RWPE2 (cell line): ENCODE results near the gene ADA.

Source experiments
- ATAC-seq: fragments of 200-7000 bp; cut with Tn5 transposase; 3 replicates; pipeline ENCODE4 v1.9.1; 2021; ENCODE audit warnings: low read depth
- DNase-seq: peaks from one replicate; pipeline ENCODE4 v3.0.0-alpha.2; 2020; ENCODE audit warnings: low spot score
- H3K27ac ChIP-seq: fragments of 450-650 bp; 2 replicates; pipeline ENCODE4 v1.5.1; 2017; ENCODE audit warnings: mild to moderate bottlenecking; ENCODE audit not compliant: poor library complexity, severe bottlenecking
- H3K27me3 ChIP-seq: fragments of 250-450 bp; sonication (Bioruptor Pico); 2 replicates; pipeline ENCODE4 v1.5.1; 2021; ENCODE audit warnings: mild to moderate bottlenecking, moderate library complexity; ENCODE audit not compliant: insufficient read depth, poor library complexity, severe bottlenecking
- H3K36me3 ChIP-seq: fragments of 250-450 bp; sonication (Bioruptor Pico); 2 replicates; pipeline ENCODE4 v1.5.1; 2020; ENCODE audit warnings: low read depth, mild to moderate bottlenecking, moderate library complexity
- H3K4me1 ChIP-seq: fragments of 250-450 bp; sonication (Bioruptor Pico); 2 replicates; pipeline ENCODE4 v1.5.1; 2021; ENCODE audit warnings: mild to moderate bottlenecking, moderate library complexity; ENCODE audit not compliant: insufficient read depth, poor library complexity, severe bottlenecking
- H3K4me3 ChIP-seq: fragments of 250-450 bp; sonication (Bioruptor Pico); 2 replicates; pipeline ENCODE4 v1.5.1; 2021; ENCODE audit warnings: mild to moderate bottlenecking, moderate library complexity; ENCODE audit not compliant: severe bottlenecking
- H3K9me3 ChIP-seq: fragments of 250-450 bp; sonication (Bioruptor Pico); 2 replicates; pipeline ENCODE4 v1.5.1; 2021; ENCODE audit warnings: mild to moderate bottlenecking, moderate library complexity; ENCODE audit not compliant: severe bottlenecking
- TF ChIP-seq, protein P1 (sequence below): fragments of 450-650 bp; IDR thresholded peaks from one replicate; pipeline ENCODE4 v1.5.1; 2017; ENCODE audit warnings: mild to moderate bottlenecking, moderate library complexity; ENCODE audit not compliant: poor library complexity, severe bottlenecking

Gene ADA

DNA sequence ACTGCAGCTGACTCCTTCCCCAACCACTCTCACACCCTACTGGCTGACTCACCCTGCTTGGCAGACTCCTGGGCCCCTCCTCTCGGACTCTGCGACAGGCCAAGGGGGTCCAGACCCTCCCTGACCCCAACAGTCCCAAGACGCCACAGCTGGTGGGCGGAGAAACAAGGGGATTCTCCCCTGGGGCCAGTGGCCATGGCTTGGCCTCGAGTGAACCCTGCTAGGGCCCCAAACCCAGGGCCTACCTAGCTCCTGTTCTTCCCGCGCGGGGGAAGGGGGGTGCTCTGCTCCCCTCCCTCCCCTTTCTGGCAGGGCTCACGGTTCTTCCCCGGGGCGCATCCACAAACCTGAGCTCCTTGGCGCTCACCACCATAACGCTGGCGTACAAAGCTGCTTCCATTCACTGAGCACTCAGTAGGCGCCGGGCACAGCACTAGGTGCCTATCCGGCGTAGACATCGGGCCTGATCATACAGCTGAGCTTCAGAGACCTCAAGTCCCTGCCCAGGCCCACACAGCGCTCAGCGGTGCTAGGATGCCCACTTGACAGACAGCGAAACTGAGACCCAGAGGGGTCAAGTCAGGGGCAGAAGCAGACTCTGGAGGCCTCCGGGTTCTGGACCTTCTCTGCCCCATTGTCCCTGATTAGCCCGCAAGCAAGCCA is 597 bp downstream of the ADA start:
- TF ChIP-seq, protein P1, sequence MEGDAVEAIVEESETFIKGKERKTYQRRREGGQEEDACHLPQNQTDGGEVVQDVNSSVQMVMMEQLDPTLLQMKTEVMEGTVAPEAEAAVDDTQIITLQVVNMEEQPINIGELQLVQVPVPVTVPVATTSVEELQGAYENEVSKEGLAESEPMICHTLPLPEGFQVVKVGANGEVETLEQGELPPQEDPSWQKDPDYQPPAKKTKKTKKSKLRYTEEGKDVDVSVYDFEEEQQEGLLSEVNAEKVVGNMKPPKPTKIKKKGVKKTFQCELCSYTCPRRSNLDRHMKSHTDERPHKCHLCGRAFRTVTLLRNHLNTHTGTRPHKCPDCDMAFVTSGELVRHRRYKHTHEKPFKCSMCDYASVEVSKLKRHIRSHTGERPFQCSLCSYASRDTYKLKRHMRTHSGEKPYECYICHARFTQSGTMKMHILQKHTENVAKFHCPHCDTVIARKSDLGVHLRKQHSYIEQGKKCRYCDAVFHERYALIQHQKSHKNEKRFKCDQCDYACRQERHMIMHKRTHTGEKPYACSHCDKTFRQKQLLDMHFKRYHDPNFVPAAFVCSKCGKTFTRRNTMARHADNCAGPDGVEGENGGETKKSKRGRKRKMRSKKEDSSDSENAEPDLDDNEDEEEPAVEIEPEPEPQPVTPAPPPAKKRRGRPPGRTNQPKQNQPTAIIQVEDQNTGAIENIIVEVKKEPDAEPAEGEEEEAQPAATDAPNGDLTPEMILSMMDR = no peak
- no peaks in the 10 kb centered on the region for H3K27me3 ChIP-seq
- ATAC-seq (peak; percentile 5; the same call in 1 of the 3 replicates), DNase-seq (peak; percentile 84)
- H3K9me3 ChIP-seq = no peaks in the 10 kb centered on the region
- peaks cover 6% of the 10 kb centered on the region for H3K4me1 ChIP-seq
- H3K27ac ChIP-seq = peak overlapping the region; percentile 40
- H3K4me3 ChIP-seq = peak overlapping the region; percentile 64
- no peaks in the 10 kb centered on the region for H3K36me3 ChIP-seq

GRCh38 chr20:44649976-44650375 is 1.5 kb downstream of the ADA start:
- DNase-seq = no peak
- H3K9me3 ChIP-seq = no peaks in the 10 kb centered on the region
- H3K27ac ChIP-seq = no peak overlapping the region
- H3K27me3 ChIP-seq = no peaks in the 10 kb centered on the region
- H3K36me3 ChIP-seq = no peaks in the 10 kb centered on the region
- no peak for ATAC-seq
- H3K4me1 ChIP-seq = peaks cover 6% of the 10 kb centered on the region
- TF ChIP-seq, protein P1 = no peak
- no peak overlapping the region for H3K4me3 ChIP-seq

DNA sequence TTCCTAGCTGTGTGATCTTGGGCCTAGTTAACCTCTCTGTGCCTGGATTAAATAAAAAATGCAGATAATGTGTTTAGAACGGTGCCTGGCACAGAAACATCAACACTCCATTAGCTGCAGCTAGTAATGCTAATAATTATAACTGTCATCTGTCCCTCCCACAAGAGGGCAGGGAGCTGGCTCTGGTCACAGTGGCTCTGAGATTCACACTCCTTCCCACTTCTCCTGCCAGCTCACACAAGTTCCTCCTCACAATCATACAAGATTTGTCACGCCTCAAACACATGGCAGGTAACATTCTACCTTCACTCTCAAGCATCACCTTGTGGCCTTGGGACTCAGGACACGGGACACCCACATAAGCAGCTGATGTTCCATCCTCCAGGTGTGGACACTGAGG is 2.4 kb downstream of the ADA start:
- no peak overlapping the region for H3K27ac ChIP-seq

DNA sequence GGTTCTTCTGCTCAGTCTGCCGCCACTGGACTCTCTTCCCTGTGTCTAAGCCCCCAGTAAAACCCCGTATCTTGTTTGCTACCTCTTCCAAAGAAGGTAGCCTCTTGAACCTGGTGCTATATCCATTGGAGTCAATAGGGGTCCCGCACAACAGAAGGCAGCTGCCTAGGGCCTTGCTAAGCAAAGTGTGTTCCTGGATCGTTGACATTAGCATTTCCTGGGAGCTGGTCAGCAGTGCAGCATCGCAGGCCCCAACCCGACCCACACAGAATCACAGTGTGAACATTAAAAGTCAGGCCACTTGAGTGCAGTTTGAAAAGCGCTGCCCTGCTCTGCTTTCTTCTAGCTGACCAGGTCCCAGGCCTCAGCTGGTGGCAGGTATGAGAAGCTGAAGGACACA is 2.9 kb downstream of the ADA start:
- Histone ChIP-seq H3K27me3 (no peaks in the 10 kb centered on the region), H3K9me3 (no peaks in the 10 kb centered on the region), H3K27ac (no peak overlapping the region), H3K4me1 (peaks cover 15% of the 10 kb centered on the region), H3K4me3 (no peak overlapping the region), H3K36me3 (no peaks in the 10 kb centered on the region)
- peak; percentile 71 for DNase-seq
- TF ChIP-seq, protein P1 = no peak
- no peak for ATAC-seq

More for the DNA sequence above, 2.4 kb downstream of the ADA start:
- Histone ChIP-seq H3K27me3 (no peaks in the 10 kb centered on the region), H3K4me1 (peaks cover 9% of the 10 kb centered on the region), H3K4me3 (no peak overlapping the region), H3K9me3 (no peaks in the 10 kb centered on the region), H3K36me3 (no peaks in the 10 kb centered on the region)
- ATAC-seq (no peak), DNase-seq (no peak)
- TF ChIP-seq, protein P1 = no peak

DNA sequence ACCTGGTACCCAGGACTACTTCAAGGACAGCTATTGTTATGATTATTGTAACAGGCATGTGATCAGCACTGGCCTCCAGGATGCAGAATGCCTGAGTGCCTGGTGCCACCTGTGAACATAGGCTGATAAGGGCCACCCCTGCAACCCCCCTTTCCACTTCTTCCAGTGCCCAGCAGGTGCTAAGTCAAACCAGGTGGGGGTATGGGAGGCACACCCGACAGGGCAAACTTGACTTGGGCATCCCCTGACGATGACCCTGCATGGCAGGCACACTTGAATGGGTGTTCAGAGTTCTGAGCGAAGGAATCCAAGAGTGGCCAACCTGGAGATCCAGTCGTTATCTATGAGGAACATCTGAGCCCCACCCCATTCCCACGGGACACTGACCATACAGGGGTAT is 3.4 kb downstream of the ADA start:
- Histone ChIP-seq H3K4me3 (no peak overlapping the region), H3K27ac (no peak overlapping the region), H3K9me3 (no peaks in the 10 kb centered on the region), H3K27me3 (no peaks in the 10 kb centered on the region), H3K4me1 (peaks cover 20% of the 10 kb centered on the region), H3K36me3 (no peaks in the 10 kb centered on the region)
- peak; percentile 72 for DNase-seq
- TF ChIP-seq, protein P1 = no peak
- no peak for ATAC-seq
